HL-60 (cell line): ENCODE data around the gene PAXIP1.

Experiments
- DNase-seq, 2 experiments: peaks; one replicate each; pipeline ENCODE4 v3.0.0-alpha.2; 2010 to 2020; ENCODE audit warnings: low read depth in 1 of 2, low spot score in 1 of 2
- H3K27ac ChIP-seq: fragments of 250-450 bp; sonication (Bioruptor Pico); replicated peaks from 2 replicates; pipeline ENCODE4 v1.5.1; 2020; ENCODE audit warnings: mild to moderate bottlenecking, moderate library complexity
- H3K27me3 ChIP-seq: fragments of 250-450 bp; sonication (Bioruptor Pico); 2 replicates; pipeline ENCODE4 v1.5.1; 2021; ENCODE audit warnings: mild to moderate bottlenecking, moderate library complexity; ENCODE audit not compliant: insufficient read depth, poor library complexity, severe bottlenecking
- H3K4me3 ChIP-seq: replicated peaks from 2 replicates; pipeline ENCODE4 v1.5.1; 2011; ENCODE audit warnings: mild to moderate bottlenecking, control low read depth, low read length; ENCODE audit not compliant: insufficient read depth
- CTCF ChIP-seq: IDR thresholded peaks from one replicate; pipeline ENCODE4 v1.5.1; 2011; ENCODE audit warnings: low read length, control low read depth, inconsistent platforms; ENCODE audit not compliant: insufficient read depth
- GABPA ChIP-seq: IDR thresholded peaks from 2 replicates; pipeline ENCODE4 v1.6.1; 2012; ENCODE audit warnings: low read depth
- POLR2AphosphoS5 ChIP-seq: IDR thresholded peaks from 2 replicates; pipeline ENCODE4 v1.6.1; 2012; ENCODE audit warnings: low read depth
- SPI1 ChIP-seq: IDR thresholded peaks from 2 replicates; pipeline ENCODE4 v1.6.1; 2012; ENCODE audit warnings: low read depth, mild to moderate bottlenecking, borderline replicate concordance
- TF ChIP-seq, protein P1 (sequence below): IDR thresholded peaks from 2 replicates; pipeline ENCODE4 v1.6.1; 2012; ENCODE audit warnings: low read depth; ENCODE audit not compliant: insufficient replicate concordance

PAXIP1 gene

GRCh38 chr7:154994996-154995395, 7.9 kb downstream of the PAXIP1 start:
- DNase-seq = no peak
- H3K27ac ChIP-seq = no peak overlapping the region
- H3K4me3 ChIP-seq = no peak overlapping the region
- TF ChIP-seq CTCF (no peak), SPI1 (no peak), POLR2AphosphoS5 (no peak), GABPA (no peak)
- TF ChIP-seq, protein P1, sequence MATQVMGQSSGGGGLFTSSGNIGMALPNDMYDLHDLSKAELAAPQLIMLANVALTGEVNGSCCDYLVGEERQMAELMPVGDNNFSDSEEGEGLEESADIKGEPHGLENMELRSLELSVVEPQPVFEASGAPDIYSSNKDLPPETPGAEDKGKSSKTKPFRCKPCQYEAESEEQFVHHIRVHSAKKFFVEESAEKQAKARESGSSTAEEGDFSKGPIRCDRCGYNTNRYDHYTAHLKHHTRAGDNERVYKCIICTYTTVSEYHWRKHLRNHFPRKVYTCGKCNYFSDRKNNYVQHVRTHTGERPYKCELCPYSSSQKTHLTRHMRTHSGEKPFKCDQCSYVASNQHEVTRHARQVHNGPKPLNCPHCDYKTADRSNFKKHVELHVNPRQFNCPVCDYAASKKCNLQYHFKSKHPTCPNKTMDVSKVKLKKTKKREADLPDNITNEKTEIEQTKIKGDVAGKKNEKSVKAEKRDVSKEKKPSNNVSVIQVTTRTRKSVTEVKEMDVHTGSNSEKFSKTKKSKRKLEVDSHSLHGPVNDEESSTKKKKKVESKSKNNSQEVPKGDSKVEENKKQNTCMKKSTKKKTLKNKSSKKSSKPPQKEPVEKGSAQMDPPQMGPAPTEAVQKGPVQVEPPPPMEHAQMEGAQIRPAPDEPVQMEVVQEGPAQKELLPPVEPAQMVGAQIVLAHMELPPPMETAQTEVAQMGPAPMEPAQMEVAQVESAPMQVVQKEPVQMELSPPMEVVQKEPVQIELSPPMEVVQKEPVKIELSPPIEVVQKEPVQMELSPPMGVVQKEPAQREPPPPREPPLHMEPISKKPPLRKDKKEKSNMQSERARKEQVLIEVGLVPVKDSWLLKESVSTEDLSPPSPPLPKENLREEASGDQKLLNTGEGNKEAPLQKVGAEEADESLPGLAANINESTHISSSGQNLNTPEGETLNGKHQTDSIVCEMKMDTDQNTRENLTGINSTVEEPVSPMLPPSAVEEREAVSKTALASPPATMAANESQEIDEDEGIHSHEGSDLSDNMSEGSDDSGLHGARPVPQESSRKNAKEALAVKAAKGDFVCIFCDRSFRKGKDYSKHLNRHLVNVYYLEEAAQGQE = no peak
- no peaks in the 10 kb centered on the region for H3K27me3 ChIP-seq

DNA sequence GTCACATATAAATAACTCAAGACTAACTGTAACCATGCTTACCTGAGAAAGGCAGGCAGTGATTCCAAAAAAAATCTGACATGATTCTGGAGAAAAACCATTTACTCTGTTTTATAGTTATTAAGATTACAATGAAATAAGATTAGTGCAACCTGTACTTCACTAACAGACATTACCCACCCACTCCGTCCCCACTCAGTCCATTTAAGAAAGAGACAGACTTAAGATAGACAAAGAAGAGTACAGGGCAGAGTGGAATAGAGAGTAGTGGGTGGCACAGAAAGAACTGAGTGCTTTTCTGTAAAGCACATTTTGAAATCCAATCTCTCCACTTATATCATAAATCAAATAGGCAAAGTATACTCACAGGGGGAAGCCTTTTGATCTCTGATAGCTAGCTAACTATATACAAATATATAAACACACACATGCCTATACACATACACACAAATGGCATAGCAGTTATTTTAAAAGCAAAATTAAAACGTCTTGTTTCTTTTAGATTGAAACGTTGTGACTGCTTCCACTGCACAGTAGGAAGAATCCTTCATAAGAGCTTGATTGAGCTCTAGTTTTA, 11.9 kb downstream of the PAXIP1 start:
- DNase-seq = no peak
- Histone ChIP-seq H3K4me3 (no peak overlapping the region), H3K27me3 (no peaks in the 10 kb centered on the region), H3K27ac (no peak overlapping the region)
- no peak for TF ChIP-seq SPI1
- TF ChIP-seq GABPA = no peak
- TF ChIP-seq CTCF = no peak
- no peak for TF ChIP-seq POLR2AphosphoS5
- TF ChIP-seq, protein P1 = no peak

DNA sequence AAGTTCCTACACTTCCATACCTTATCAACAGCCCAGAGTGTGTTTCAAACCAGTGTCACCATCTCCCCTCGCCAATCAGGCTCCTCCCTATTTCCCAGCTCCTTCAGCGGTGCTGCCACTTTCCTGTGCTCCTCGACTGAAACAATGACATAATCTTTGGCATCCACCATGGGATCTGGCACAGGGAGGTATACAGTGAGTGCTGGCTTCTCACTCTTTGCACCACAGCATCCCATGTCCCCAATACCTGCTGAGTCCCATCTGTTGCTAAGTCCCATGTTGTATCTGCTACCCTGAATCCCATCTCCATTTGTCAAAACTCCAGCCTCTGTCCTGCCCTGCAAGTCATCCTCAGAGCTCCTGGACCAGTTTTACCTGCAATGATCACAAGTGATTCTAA, 15.4 kb downstream of the PAXIP1 start:
- no peak overlapping the region for H3K27ac ChIP-seq
- H3K27me3 ChIP-seq = no peaks in the 10 kb centered on the region
- DNase-seq = no peak
- H3K4me3 ChIP-seq = no peak overlapping the region
- no peak for TF ChIP-seq POLR2AphosphoS5
- no peak for TF ChIP-seq CTCF
- TF ChIP-seq, protein P1 = no peak
- no peak for TF ChIP-seq GABPA
